GM12873 (cell line): Measurements from ENCODE around the gene GJB1.
A peak's percentile ranks its signal among the peaks of the same experiment; 100 is the strongest.

Experiments used
- TF ChIP-seq, protein P1 (sequence below): IDR thresholded peaks from 2 replicates; pipeline ENCODE4 v1.5.1; 2012; ENCODE audit warnings: low read depth, mild to moderate bottlenecking, moderate library complexity, low read length, control low read depth; ENCODE audit not compliant: insufficient read depth; ENCODE audit errors: missing control alignments

Gene GJB1

GRCh38 chrX:71216485-71216884, 6.5 kb upstream of the GJB1 start:
- TF ChIP-seq, protein P1, sequence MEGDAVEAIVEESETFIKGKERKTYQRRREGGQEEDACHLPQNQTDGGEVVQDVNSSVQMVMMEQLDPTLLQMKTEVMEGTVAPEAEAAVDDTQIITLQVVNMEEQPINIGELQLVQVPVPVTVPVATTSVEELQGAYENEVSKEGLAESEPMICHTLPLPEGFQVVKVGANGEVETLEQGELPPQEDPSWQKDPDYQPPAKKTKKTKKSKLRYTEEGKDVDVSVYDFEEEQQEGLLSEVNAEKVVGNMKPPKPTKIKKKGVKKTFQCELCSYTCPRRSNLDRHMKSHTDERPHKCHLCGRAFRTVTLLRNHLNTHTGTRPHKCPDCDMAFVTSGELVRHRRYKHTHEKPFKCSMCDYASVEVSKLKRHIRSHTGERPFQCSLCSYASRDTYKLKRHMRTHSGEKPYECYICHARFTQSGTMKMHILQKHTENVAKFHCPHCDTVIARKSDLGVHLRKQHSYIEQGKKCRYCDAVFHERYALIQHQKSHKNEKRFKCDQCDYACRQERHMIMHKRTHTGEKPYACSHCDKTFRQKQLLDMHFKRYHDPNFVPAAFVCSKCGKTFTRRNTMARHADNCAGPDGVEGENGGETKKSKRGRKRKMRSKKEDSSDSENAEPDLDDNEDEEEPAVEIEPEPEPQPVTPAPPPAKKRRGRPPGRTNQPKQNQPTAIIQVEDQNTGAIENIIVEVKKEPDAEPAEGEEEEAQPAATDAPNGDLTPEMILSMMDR, result no peak

- TF ChIP-seq, protein P1, result no peak
These were observed 5.7 kb upstream of the GJB1 start for GRCh38 chrX:71217298-71217697.

DNA sequence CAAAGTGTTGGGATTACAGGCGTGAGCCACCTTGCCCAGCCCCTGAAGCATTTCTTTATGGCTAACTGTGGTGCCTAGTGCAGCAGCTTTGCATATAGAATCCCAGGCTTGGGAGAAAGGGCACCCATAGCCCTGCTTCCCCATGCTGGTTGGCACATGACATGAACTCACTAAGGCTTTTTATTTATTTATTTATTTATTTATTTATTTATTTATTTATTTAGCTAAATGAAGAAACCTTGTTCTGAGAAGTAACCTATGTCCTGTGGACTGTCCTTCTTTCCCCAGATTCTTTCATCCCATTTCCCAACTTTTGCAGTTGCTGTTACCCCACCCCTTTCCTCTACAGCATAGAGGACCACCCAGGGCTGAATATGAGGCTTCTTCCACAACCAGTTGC, 1.9 kb upstream of the GJB1 start:
- TF ChIP-seq, protein P1, result no peak

DNA sequence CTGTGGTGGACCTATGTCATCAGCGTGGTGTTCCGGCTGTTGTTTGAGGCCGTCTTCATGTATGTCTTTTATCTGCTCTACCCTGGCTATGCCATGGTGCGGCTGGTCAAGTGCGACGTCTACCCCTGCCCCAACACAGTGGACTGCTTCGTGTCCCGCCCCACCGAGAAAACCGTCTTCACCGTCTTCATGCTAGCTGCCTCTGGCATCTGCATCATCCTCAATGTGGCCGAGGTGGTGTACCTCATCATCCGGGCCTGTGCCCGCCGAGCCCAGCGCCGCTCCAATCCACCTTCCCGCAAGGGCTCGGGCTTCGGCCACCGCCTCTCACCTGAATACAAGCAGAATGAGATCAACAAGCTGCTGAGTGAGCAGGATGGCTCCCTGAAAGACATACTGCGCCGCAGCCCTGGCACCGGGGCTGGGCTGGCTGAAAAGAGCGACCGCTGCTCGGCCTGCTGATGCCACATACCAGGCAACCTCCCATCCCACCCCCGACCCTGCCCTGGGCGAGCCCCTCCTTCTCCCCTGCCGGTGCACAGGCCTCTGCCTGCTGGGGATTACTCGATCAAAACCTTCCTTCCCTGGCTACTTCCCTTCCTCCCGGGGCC, 1.2 kb downstream of the GJB1 start:
- TF ChIP-seq, protein P1, result no peak

DNA sequence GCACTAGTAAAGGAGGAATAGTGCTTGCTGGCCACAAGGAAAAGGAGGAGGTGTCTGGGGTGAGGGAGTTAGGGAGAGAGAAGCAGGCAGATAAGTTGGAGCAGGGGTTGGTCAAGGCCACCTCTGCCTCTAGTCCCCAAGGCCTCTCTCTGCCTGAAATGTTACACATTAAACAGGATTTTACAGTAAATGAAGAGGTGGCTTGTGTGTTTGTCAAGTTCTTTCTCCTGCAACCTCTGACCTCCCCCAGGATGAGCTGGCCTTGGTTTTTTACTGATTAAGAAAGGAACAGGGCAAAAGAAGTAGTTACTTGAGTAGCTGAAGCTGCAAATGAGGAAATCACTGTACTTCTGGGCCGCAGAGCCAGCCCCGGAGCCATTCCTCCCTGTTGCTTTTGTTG, 2.0 kb downstream of the GJB1 start:
- TF ChIP-seq, protein P1, result no peak

GRCh38 chrX:71225676-71226075, 2.7 kb downstream of the GJB1 start:
- TF ChIP-seq, protein P1, result no peak

- TF ChIP-seq, protein P1, result peak; percentile 6
These were observed 4.5 kb downstream of the GJB1 start for GRCh38 chrX:71227370-71228062.
